ENCODE results near the gene S100A13. TPM values are rescaled to one million over a fixed set of nuclear protein-coding genes. Genes with fewer than 3 reads are reported as not detected.

Gene S100A13
- total RNA-seq, 2 experiments from 2014 or later, result 4.8 to 10.3 TPM

- no peak overlapping the region for H3K4me3 ChIP-seq (ENCODE audit: low read depth, low read length, poor library complexity, severe bottlenecking)
- no peaks in the 10 kb centered on the region for H3K9me2 ChIP-seq (ENCODE audit: insufficient read depth, low read length)
- no peak overlapping the region for H2AFZ ChIP-seq (ENCODE audit: low read length)
- peaks cover 14% of the 10 kb centered on the region for H3K4me1 ChIP-seq (ENCODE audit: insufficient read depth, low read length, poor library complexity, severe bottlenecking)
- no peaks in the 10 kb centered on the region for H3K9me3 ChIP-seq (ENCODE audit: low read length)
- H4K20me1 ChIP-seq (ENCODE audit: insufficient read depth, low read length), result no peaks in the 10 kb centered on the region
- ChIA-PET POLR2A (interaction anchor here (0.5 to 0.7 kb wide), 2 partner anchors 34 to 374 kb away, joined by 3 read pairs; no protein-coding TSS in a partner anchor), CTCF (ENCODE audit: unreplicated experiment) (no interaction called here)
- DNase-seq (ENCODE audit: low spot score), result no peak
- intact Hi-C loops (cut with micrococcal nuclease; ENCODE audit: unreplicated experiment), result no loop called here
- H3K36me3 ChIP-seq (ENCODE audit: insufficient read depth, low read length), result peaks cover 76% of the 10 kb centered on the region
- no peak overlapping the region for H3K4me2 ChIP-seq (ENCODE audit: low read length)
- H3K79me2 ChIP-seq (ENCODE audit: insufficient read depth, low read depth, low read length), result peaks cover 29% of the 10 kb centered on the region
- TF ChIP-seq EZH2phosphoT487 (IDR thresholded peaks at IDR 0.05; ENCODE audit: borderline replicate concordance, low read depth, low read length), result no peak
- no peak for TF ChIP-seq CTCF (conservative IDR thresholded peaks at IDR 0.05; ENCODE audit: low read length)
- BruUV-seq (replicated peaks), result TSS peak; percentile 32
- no peak overlapping the region for H3K27ac ChIP-seq (ENCODE audit: low read depth, low read length, poor library complexity, severe bottlenecking)
Observed at GRCh38 chr1:153638261-153638660, 11.0 kb upstream of the S100A13 start.

- intact Hi-C loops (cut with micrococcal nuclease; ENCODE audit: unreplicated experiment), result no loop called here
- no peaks in the 10 kb centered on the region for H3K9me3 ChIP-seq (ENCODE audit: low read length)
Observed at GRCh38 chr1:153636312-153636711, 9.0 kb upstream of the S100A13 start.

More at GRCh38 chr1:153636312-153636711, 9.0 kb upstream of the S100A13 start:
- POLR2A ChIA-PET, result no interaction called here
- CTCF ChIA-PET (ENCODE audit: unreplicated experiment), result no interaction called here
- Histone ChIP-seq H3K27ac (ENCODE audit: low read depth, low read length, poor library complexity, severe bottlenecking) (peak overlapping the region; percentile 97), H2AFZ (ENCODE audit: low read length) (no peak overlapping the region), H4K20me1 (ENCODE audit: insufficient read depth, low read length) (no peaks in the 10 kb centered on the region), H3K9me2 (ENCODE audit: insufficient read depth, low read length) (no peaks in the 10 kb centered on the region), H3K36me3 (ENCODE audit: insufficient read depth, low read length) (peaks cover 57% of the 10 kb centered on the region), H3K4me1 (ENCODE audit: insufficient read depth, low read length, poor library complexity, severe bottlenecking) (peaks cover 16% of the 10 kb centered on the region), H3K4me3 (ENCODE audit: low read depth, low read length, poor library complexity, severe bottlenecking) (peak overlapping the region; percentile 83), H3K79me2 (ENCODE audit: insufficient read depth, low read depth, low read length) (peaks cover 29% of the 10 kb centered on the region), H3K4me2 (ENCODE audit: low read length) (peak overlapping the region; percentile 61)
- no TSS peak for BruUV-seq (replicated peaks)
- TF ChIP-seq CTCF (conservative IDR thresholded peaks at IDR 0.05; ENCODE audit: low read length), result no peak
- no peak for TF ChIP-seq EZH2phosphoT487 (IDR thresholded peaks at IDR 0.05; ENCODE audit: borderline replicate concordance, low read depth, low read length)
- no peak for DNase-seq (ENCODE audit: low spot score)

Data from OCI-LY7 (cell line).